T-helper 22 cell (primary cell): Measurements from ENCODE around the gene WDTC1.
"Not testable (repeated sequence)": the region's sequence is repeated elsewhere in the genome, so short reads cannot be mapped to it uniquely, and the experiment has no call there.

Experiments used
- DNase-seq: peaks from one replicate; pipeline ENCODE4 v3.0.0-alpha.2; 2020; ENCODE audit warnings: low read depth

Gene WDTC1, protein sequence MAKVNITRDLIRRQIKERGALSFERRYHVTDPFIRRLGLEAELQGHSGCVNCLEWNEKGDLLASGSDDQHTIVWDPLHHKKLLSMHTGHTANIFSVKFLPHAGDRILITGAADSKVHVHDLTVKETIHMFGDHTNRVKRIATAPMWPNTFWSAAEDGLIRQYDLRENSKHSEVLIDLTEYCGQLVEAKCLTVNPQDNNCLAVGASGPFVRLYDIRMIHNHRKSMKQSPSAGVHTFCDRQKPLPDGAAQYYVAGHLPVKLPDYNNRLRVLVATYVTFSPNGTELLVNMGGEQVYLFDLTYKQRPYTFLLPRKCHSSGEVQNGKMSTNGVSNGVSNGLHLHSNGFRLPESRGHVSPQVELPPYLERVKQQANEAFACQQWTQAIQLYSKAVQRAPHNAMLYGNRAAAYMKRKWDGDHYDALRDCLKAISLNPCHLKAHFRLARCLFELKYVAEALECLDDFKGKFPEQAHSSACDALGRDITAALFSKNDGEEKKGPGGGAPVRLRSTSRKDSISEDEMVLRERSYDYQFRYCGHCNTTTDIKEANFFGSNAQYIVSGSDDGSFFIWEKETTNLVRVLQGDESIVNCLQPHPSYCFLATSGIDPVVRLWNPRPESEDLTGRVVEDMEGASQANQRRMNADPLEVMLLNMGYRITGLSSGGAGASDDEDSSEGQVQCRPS

DNA sequence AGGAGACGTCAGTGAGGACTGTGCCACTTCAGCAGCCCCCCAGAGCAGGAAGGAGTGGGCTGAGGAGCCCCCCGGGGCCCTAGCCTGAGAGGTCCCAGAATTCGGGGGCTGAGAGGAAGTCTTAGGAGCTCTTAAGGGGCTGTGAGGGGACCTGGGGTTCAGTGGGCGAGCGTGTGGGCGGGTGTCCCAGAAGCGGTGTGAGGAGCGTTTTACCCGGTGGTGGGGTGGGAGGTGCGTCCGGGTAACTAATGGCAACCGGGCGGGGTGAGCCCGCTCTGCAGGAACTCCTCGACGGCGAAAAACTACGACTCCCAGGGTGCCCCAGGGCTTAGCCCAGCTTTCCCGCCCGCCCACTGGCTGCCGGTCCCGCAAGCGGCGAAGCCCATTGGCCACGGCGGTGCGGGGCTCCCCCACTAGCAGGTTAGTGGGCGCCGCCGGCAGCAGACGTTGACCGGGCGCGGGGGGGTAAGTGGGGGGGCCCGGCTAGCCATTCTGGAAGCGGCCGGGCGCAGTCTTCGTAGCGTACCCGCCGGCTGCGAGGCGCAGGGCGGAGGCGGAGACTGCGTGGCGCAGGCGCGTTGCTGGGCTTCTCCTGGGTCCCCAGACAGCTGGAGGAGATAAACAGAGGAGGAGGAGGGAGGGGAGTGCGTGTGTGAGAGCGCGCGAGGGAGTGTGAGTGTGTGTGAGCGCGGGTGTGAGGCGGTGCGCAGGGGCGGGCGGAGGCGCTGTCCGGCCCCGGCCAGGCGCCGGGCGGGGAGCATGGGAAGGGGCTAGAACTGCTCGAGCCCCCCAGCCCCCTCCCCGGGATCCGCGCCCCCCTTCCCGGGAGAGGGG is at the start of gene WDTC1:
Gene WDTC1, plus strand, starts transcription at position 584 of the 834 bp plus-strand sequence. CDS start 26,423 bp downstream, outside the sequence.
- DNase-seq = peak; percentile 98

DNA sequence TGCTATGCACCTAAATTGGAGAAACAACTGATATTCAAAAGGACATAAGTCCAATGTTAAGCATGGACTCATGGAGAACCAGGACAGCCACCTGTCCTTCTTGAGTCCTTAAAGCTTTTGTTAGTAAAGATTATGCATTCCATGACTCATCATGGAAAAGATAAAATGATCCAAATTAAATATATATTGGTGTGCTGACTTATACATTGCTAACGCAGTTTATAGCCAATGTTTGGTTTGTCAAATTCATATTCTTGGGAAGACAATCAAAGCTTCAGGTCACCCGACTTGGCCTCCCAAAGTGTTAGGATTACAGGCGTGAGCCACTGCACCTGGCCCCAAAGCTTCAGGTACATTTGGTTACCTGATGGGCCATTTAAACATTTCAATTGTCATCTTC is 49.8 kb upstream of the WDTC1 start:
- not testable (repeated sequence) for DNase-seq

- no peak for DNase-seq
These were observed 42.3 kb upstream of the WDTC1 start for GRCh38 chr1:27192039-27192529.

DNA sequence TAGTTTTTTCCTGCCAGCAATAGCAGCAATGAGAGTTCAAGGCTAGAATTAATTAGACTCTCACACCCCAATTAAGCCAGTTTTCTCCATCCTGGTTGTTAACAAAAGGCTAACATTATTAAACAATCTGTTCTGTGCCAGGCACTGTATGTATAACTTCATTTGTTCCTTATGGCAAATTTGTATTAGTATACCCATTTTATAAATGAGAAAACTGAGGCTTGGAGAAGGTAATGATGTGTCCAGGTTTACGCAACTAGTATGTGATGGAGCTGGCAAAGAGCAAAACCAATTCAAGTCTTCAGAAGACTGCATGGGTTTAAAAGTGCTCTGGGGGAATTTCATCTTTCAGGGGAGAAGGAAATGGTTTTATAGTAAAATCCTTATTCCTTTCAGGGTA is 41.2 kb upstream of the WDTC1 start:
- no peak for DNase-seq

DNA sequence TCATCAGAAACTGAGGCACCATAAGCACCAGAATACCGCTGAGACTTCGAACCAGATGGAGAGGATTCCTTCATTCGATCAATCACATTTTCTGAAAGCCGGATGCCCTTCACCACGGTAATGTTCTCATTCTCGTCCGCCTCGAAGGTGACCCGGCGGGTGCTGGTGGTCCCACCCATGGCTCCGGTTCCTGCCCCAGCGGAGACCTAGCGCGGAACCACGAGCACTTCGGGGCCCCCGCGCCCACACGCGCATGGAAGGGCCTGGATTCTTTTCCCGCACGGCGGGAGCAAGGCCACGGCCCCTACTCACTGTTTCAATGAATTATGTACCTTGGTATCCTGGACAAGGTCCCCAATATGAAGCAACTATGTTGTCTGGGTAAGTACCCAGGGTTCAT is 33.1 kb upstream of the WDTC1 start:
- no peak for DNase-seq

DNA sequence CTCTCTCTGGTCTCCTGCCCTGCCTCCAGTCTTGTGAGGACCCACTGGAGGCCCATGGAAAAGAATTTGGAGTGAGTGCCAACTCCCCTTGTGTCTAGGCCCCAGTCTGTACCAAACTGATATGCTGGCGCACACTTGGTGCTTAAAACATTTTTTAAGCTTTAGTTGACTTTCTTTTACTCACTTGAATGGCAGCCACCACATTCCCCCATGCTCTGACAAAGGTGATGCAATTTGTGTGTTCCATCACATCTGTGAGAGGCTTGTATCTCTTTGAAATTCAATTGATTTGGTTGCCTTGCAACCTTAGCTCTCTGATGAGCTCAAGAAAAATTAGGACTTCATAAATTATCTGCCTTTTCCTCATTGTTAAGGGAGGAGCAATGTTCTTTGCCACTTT is 30.5 kb upstream of the WDTC1 start:
- DNase-seq = no peak

GRCh38 chr1:27207238-27207637 is 27.2 kb upstream of the WDTC1 start:
- not testable (repeated sequence) for DNase-seq

GRCh38 chr1:27208143-27208850 is 26.1 kb upstream of the WDTC1 start:
- not testable (repeated sequence) for DNase-seq

GRCh38 chr1:27216466-27216865 is 18.0 kb upstream of the WDTC1 start:
- DNase-seq = no peak

DNA sequence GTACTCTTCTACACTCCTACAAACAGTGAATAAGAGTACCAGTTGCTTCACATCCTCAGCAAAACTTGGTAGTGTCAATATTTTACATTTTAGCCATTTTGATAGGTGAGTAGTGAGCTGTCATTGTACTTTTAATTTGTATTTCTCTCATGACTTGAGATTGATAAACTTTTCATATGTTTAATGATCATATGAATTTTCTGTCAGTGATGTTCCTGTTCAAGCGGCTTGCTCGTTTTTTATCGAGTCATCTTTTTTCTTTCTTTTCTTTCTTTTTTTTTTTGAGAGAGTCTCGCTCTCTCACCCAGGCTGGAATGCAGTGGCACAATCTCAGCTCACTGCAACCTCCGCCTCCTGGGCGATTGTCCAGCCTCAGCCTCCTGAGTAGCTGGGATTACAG is 17.0 kb upstream of the WDTC1 start:
- no peak for DNase-seq

- DNase-seq = no peak
These were observed 15.7 kb upstream of the WDTC1 start for GRCh38 chr1:27218736-27219135.

DNA sequence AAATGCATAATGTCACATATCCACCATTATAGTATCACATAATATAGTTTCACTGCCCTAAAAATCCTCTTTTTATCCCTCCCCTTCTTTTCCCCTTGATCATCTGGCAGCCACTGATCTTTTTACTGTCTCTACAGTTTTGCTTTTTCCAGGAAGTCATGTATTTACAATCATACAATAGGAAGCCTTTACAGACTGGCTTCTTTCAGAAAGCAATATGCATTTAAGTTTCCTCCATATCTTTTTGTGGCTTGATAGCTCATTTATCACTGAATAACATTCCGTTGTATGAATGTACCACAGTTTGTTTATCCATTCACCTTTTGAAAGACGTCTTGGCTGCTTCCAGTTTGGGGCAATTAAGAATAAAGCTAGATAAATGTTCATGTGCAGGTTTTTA is 14.3 kb upstream of the WDTC1 start:
- no peak for DNase-seq

DNA sequence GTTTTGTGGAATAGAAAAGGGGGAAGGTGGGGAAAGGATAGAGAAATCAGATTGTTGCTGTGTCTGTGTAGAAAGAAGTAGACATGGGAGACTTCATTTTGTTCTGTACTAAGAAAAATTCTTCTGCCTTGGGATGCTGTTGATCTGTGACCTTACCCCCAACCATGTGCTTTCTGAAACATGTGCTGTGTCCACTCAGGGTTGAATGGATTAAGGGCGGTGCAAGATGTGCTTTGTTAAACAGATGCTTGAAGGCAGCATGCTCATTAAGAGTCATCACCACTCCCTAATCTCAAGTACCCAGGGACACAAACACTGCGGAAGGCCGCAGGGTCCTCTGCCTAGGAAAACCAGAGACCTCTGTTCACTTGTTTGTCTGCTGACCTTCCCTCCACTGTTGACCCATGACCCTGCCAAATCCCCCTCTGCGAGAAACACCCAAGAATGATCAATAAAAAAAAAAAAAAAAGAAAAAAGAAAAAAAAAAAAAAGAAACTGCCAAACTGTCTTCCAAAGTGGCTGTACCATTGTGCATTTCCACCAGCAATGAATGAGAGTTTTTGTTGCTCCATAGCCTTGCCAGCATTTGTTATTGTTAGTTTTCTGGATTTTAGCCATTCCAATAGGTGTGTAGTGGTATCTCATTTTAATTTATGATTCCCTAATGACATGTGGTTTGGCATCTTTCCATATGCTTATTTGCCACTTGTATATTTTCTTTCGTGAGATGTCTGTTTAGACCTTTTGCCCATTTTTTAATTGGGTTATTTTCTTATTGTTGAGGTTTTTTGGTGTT is 13.5 kb upstream of the WDTC1 start:
- not testable (repeated sequence) for DNase-seq

GRCh38 chr1:27225621-27226020 is 8.8 kb upstream of the WDTC1 start:
- no peak for DNase-seq

GRCh38 chr1:27227765-27228164 is 6.7 kb upstream of the WDTC1 start:
- DNase-seq = no peak

- peak; percentile 1 for DNase-seq
These were observed 774 bp upstream of the WDTC1 start for GRCh38 chr1:27233667-27234048.

- no peak for DNase-seq
These were observed 1.4 kb downstream of the WDTC1 start for GRCh38 chr1:27235827-27236226.

DNA sequence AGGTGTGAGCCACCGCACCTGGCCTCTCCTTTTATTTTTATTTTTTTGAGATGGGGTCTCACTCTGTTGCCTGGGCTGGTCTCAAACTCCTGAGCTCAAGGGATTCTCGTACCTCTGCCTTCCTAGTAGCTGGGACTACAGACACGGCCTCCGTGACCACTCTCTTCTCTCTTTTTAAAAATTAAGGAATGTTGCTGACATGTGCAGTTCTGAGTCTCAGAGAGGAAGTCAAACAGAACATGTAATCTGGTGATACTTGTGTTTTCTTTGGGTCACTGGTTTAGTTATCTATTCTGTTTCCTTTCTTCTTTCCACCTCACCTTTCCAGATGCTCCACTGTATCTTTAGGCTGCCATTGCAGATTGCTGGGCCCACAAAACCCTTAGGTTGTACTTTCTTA is 2.7 kb downstream of the WDTC1 start:
- no peak for DNase-seq

DNA sequence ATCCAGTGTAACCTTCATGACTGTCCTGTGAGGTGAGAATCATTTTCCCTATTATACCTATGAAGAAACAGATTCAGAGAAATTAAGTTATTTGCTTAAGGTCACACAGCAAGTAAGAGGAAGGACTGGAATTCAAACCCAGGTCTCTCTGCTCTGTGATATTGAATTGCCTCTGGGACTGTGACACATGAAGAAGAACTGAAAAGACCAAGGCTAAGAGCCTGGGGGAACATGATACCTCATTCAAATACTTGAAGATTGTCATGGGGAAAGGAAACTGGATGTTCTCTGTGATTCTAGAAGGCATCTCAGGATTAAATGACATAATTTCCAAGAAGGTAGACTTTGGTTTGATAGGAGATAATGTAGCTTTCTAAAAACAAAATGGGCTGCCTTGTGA is 3.6 kb downstream of the WDTC1 start:
- DNase-seq = no peak

GRCh38 chr1:27241677-27242076 is 7.2 kb downstream of the WDTC1 start:
- no peak for DNase-seq

GRCh38 chr1:27243665-27244064 is 9.2 kb downstream of the WDTC1 start:
- DNase-seq = not testable (repeated sequence)
